HG02763 (cell line): ENCODE data around the gene GPX7.
A peak's percentile ranks its signal among the peaks of the same experiment; 100 is the strongest.

ENCODE experiments used
- ATAC-seq: cut with Tn5 transposase; IDR thresholded peaks from one replicate; pipeline ENCODE4 v1.9.1; 2021; ENCODE audit warnings: mild to moderate bottlenecking, moderate library complexity; ENCODE audit not compliant: unreplicated experiment

GPX7 gene

GRCh38 chr1:52627028-52627427, 24.9 kb downstream of the GPX7 start:
- ATAC-seq = no peak

DNA sequence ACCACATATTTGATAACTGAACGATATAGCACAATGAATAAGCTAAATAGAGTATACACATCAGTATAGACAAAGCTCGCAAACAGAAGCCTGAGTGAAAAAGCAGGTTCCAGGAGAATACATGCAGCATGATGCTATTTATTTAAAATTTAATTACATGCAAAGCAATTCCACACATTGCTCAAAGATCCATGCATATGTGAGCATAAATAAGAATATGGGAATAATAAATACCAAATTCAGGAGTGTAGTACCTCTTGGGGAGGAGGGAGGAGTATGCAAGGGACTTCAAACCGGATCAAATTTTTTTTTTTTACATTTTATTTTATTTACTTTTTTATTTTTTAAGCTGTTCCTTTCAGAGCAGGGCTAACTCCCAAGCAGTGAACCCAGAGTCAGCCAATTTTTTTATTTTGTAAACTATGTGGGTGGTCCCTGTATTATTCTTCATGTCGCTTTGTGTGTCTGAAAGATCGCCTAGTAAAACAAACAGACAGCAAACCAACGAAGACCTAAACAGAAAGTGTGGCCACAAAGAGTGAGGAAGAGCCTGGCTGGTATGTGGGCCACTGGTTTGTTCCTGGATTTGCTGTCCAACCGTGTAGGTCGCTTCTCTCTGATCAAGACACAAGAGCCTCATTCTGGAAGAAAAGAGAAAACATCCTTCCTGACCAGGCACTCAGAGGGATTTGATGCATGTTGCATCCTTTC, 26.6 kb downstream of the GPX7 start:
- no peak for ATAC-seq

DNA sequence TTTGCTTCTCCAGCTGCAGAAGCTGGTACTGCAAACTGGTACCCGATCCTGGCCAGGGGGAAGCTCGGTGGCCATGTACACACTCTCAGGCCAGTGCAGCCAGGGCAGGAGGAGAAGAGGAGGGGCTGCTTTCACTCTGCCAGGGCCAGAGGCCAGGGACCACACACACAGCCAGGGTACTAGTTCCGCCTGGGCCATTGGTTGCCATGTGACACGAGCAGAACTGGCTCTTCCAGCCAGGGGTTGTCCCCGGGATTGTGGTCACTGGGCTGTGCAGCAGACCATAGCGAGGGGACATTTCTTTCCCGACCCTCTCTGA, 27.1 kb downstream of the GPX7 start:
- no peak for ATAC-seq

DNA sequence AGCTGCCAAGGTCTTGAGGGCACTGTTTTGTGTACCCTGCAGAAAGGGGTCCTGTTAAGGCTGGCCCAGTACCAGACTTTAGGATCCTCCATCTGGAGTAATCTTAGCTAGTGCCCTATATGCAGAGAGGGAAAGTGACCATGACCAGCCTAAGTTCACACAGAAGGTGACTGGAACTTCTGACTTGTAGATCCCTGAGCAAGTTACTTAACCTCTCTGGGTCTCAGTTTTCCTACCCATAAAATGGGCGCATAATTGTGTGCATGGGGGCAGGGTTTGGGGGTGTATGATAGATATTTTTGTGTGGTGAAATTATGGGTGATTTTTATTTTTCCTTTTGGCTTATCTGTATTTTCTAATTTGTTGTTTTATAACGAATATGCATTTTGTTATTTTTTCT, 27.5 kb downstream of the GPX7 start:
- no peak for ATAC-seq

DNA sequence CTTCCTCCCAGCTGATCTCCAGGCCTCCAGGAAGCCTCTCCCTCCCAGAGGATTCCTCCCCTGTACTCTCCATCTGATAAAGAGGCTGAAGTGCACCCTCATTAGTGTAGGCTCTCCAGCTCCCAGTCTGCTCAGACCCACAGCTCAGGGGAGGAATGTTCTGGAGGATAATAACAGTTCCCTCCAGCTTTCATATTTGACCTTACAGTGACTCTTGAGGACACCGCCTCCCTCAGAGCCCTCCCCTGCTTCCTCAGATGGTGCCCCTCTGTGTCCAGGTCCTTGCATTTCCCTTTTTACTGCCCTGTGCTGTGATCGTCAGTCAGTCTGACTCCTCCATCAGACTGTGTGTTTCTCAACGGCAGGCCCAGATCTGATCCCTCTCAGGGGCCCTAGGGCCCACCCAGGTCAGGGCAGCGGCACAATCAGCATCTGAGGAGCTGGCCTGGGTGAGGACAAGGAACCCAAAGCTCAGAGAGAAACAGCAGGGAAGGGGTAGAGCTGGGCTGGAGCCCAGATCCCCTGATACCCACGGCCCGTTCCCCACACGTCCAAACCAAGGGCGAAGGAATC, 29.7 kb downstream of the GPX7 start:
- no peak for ATAC-seq

DNA sequence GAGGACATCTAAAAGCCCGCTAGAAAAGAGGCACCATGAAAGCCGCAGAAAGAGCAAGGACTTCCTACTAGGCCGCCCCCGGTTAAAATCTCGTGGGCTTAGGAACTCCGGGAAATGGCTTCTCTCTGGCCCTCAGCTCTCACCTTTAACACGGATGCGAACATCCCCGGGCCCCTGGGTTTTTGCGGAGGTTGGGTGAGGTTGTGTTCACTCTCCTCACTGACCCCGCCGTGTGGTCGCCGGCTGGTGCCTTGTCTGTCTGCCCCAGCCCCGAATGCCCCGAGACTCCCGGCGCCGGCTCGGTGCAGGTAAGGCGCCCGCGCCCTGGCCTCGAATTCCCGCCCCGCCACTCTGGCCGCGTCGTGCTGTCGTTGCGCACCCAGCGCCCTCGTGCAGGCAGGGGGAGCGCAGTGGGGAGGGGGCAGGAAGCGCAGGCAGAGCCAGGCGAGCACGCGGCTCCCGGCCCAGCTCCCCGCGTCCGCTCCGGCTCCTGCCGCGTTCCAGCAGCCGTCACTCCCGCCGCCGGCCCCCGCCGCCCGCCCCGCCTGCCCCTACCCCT, 30.6 kb downstream of the GPX7 start, which contains the start of gene SHISAL2A:
Gene SHISAL2A (plus strand): TSS at position 437 of the 559 bp plus-strand sequence. CDS start 326 bp downstream, outside the sequence.
- ATAC-seq = no peak

- ATAC-seq = no peak
These were observed 31.2 kb downstream of the GPX7 start for GRCh38 chr1:52633291-52633754.

DNA sequence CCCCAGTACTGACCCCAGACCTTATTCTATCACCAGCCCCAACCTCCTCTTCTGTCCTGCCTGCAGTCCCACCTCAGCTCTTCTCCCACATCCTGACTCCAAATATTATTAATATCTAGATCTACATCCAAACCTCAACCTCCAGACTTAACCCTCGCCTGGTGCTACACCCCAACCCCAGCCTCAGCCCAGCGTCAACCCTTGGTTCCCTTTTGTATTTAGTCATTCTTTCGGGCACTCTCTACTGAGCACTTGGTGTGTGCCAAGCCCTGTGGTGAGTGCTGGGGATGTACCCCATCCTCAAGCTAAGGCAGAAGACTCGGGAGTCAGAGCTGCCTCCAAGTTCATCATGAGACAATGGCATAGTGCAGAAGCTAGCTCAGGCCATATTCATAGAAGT, 31.9 kb downstream of the GPX7 start:
- no peak for ATAC-seq

GRCh38 chr1:52635321-52636089, 33.3 kb downstream of the GPX7 start:
- ATAC-seq = no peak

GRCh38 chr1:52636721-52637695, 34.8 kb downstream of the GPX7 start:
- ATAC-seq = peak; percentile 71

DNA sequence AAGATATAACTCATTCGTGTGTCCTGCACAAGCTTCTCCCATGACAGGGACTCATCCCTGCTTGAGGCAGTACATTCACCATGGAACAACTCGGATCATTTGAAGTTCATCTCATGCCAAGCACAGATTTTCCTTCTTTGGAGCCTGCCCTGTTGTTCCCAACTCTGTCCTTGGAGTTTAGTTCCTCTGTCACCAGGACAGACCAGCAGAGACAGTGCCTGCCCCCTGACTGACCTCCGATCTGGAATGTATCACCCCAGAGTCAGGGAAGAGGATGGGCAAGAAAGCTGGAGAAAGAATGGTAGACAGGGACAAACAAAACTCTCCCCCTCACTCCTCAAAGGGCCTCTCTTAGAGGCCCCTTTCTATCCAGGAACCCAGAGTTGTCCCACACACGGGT, 35.8 kb downstream of the GPX7 start:
- ATAC-seq = no peak

DNA sequence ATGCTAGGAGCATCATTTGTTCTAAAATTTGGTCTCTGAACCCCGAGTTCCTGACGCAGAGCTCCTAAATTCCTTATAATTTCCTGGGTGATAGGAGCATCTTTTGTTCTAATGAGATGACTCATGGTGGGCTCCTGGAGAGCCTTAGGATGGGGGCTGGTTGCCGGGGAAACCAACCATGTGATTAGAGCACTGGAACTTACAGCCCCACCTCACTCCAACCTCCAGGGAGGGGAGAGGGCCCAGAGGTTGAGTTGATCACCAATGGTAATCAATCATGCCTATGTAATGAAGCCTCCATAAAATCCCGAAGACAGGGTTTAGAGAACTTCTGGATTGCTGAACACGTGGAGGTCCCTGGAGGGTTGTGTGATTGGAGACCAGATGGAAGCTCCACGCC, 38.5 kb downstream of the GPX7 start:
- ATAC-seq = no peak

DNA sequence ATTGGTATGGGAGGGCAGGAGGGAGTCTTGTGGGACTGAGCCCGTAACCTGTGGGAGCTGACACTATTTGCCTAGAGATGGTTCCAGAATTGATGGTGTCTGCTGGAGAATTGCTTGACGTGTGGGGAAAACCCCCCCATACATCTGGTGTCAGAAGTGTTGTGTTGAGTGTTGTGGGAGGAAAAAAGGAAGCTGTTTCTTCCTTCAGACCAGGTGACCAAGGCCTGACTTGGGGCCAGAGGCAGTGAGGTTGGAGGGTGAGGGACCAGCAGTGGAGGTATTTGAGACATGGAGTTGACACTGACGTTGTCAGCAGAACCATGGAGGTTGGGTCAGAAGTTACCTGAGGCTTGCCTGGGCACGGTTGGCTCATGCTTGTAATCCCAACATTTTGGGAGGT, 39.1 kb downstream of the GPX7 start:
- ATAC-seq = no peak

- ATAC-seq = no peak
These were observed 43.1 kb downstream of the GPX7 start for GRCh38 chr1:52645261-52645660.

GRCh38 chr1:52651904-52652303, 49.7 kb downstream of the GPX7 start:
- ATAC-seq = no peak

DNA sequence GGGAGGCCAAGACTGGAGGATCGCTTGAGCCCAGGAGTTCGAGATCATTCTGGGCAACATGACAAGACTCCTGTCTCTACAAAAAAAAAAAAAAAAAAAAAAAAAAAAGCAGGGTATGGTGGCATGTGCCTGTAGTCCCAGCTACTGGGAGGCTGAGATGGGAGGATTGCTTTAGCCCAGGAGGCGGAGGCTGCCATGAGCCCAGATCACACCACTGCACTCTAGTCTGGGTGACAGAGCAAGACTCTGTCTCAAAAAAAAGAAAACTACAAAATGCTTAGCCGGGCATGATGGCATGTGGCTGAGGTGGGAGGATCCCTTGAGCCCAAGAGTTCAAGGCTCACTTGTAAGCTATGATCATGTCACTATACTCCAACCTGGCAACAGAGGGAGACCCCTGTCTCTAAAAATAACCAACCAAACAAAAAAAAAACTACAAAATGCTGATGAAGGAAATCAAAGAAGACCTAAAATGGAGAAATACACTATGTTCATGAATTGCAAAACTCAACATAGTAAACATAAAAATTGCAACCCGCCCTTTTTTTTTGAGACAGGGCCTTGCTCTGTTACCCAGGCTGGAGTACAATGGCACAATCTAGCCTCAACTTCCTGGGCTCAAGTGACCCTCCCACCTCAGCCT, 51.2 kb downstream of the GPX7 start:
- ATAC-seq = no peak

GRCh38 chr1:52654063-52654462, 51.9 kb downstream of the GPX7 start:
- no peak for ATAC-seq

- ATAC-seq = no peak
These were observed 55.5 kb downstream of the GPX7 start for GRCh38 chr1:52657702-52658101.
